IMR-90 (cell line): ENCODE measurements around the gene ACSM3. TPM values are rescaled to one million over a fixed set of nuclear protein-coding genes. Genes with fewer than 3 reads are reported as not detected.

Experiments
- ATAC-seq: fragments of 200-7000 bp; cut with Tn5 transposase; 2 replicates; pipeline ENCODE4 v1.9.1; 2020; ENCODE audit warnings: low read depth, mild to moderate bottlenecking, moderate library complexity
- BruUV-seq: library from RNA; stranded (reverse); fragments of 400-500 nt; replicated peaks from 2 replicates; lab custom pipeline; 2021; lab: Mats Ljungman, UMichigan
- CTCF ChIA-PET: fragments of 300-600 bp; formaldehyde crosslinking; extraction: SDS; loops from one replicate; lab custom pipeline; 2021; ENCODE audit warnings: antibody characterized with exemption; lab: Yijun Ruan, JAX
- POLR2A ChIA-PET: fragments of 300-600 bp; sonication (Branson Sonifier 250); formaldehyde crosslinking; loops from one replicate; lab custom pipeline; 2022; ENCODE audit warnings: antibody characterized with exemption; ENCODE audit not compliant: unreplicated experiment; lab: Charles Lee
- DNase-seq: peaks from one replicate; pipeline ENCODE4 v3.0.0; 2013
- H2AFZ ChIP-seq: replicated peaks from 2 replicates; pipeline ENCODE3; 2013; ENCODE audit warnings: low read length, mild to moderate bottlenecking; ENCODE audit not compliant: poor library complexity
- H2AK5ac ChIP-seq: 2 replicates; pipeline ENCODE4 v1.6.1; 2013; ENCODE audit warnings: low read depth, low read length, inconsistent platforms
- H2AK9ac ChIP-seq: replicated peaks from 2 replicates; pipeline ENCODE3; 2013; ENCODE audit warnings: mild to moderate bottlenecking, low read depth, low read length, moderate library complexity; ENCODE audit not compliant: poor library complexity
- H2BK120ac ChIP-seq: 2 replicates; pipeline ENCODE4 v1.6.1; 2013; ENCODE audit warnings: low read depth, low read length, inconsistent platforms
- H2BK15ac ChIP-seq: 3 replicates; pipeline ENCODE4 v1.6.1; 2013; ENCODE audit warnings: low read depth, low read length, inconsistent platforms
- H2BK20ac ChIP-seq: 2 replicates; pipeline ENCODE4 v1.6.1; 2013; ENCODE audit warnings: low read depth, mild to moderate bottlenecking, inconsistent platforms, low read length, moderate library complexity
- H2BK5ac ChIP-seq: 2 replicates; pipeline ENCODE4 v1.6.1; 2013; ENCODE audit warnings: mild to moderate bottlenecking, low read depth, low read length, inconsistent platforms; ENCODE audit not compliant: poor library complexity, severe bottlenecking
- H3K14ac ChIP-seq: replicated peaks from 2 replicates; pipeline ENCODE4 v1.6.1; 2013; ENCODE audit warnings: low read depth, low read length, inconsistent platforms
- H3K18ac ChIP-seq: 2 replicates; pipeline ENCODE4 v1.6.1; 2013; ENCODE audit warnings: low read depth, low read length, control low read depth
- H3K23ac ChIP-seq: 2 replicates; pipeline ENCODE4 v1.6.1; 2013; ENCODE audit warnings: low read depth, low read length, inconsistent platforms
- H3K27ac ChIP-seq: 2 replicates; pipeline ENCODE4 v1.5.1; 2013; ENCODE audit warnings: mild to moderate bottlenecking, control low read depth, low read length; ENCODE audit not compliant: insufficient read depth
- H3K27me3 ChIP-seq: 2 replicates; pipeline ENCODE4 v1.6.1; 2013; ENCODE audit warnings: low read length; ENCODE audit not compliant: control insufficient read depth, insufficient read depth
- H3K36me3 ChIP-seq: 2 replicates; pipeline ENCODE4 v1.6.1; 2013; ENCODE audit warnings: low read length, mixed read lengths; ENCODE audit not compliant: control insufficient read depth, insufficient read depth
- H3K4ac ChIP-seq: 2 replicates; pipeline ENCODE4 v1.6.1; 2013; ENCODE audit warnings: low read depth, low read length, inconsistent platforms
- H3K4me1 ChIP-seq: 2 replicates; pipeline ENCODE4 v1.6.1; 2013; ENCODE audit warnings: low read length, mixed read lengths; ENCODE audit not compliant: control insufficient read depth, insufficient read depth
- H3K4me2 ChIP-seq: 2 replicates; pipeline ENCODE4 v1.6.1; 2013; ENCODE audit warnings: low read depth, mild to moderate bottlenecking, control low read depth, low read length, moderate library complexity
- H3K4me3 ChIP-seq: 2 replicates; pipeline ENCODE4 v1.5.1; 2013; ENCODE audit warnings: low read depth, mild to moderate bottlenecking, control low read depth, low read length, moderate library complexity; ENCODE audit not compliant: insufficient read depth
- H3K56ac ChIP-seq: 2 replicates; pipeline ENCODE4 v1.6.1; 2013; ENCODE audit warnings: low read length, inconsistent platforms; ENCODE audit not compliant: insufficient read depth; ENCODE audit errors: extremely low read depth
- H3K79me1 ChIP-seq, 2 experiments: 2 replicates each; pipeline ENCODE4 v1.6.1; 2013; ENCODE audit warnings: low read length in 2 of 2, inconsistent platforms in 1 of 2, low read depth in 1 of 2
- H3K9ac ChIP-seq: 2 replicates; pipeline ENCODE4 v1.6.1; 2013; ENCODE audit warnings: low read depth, low read length, control low read depth
- H3K9me1 ChIP-seq: 2 replicates; pipeline ENCODE4 v1.6.1; 2013; ENCODE audit warnings: low read length, inconsistent platforms; ENCODE audit not compliant: insufficient read depth
- H3K9me3 ChIP-seq: 2 replicates; pipeline ENCODE4 v1.6.1; 2013; ENCODE audit warnings: low read length; ENCODE audit not compliant: control insufficient read depth, insufficient read depth
- H4K20me1 ChIP-seq: 2 replicates; pipeline ENCODE4 v1.6.1; 2013; ENCODE audit warnings: low read length, inconsistent platforms; ENCODE audit not compliant: insufficient read depth
- H4K5ac ChIP-seq: 2 replicates; pipeline ENCODE4 v1.6.1; 2013; ENCODE audit warnings: mild to moderate bottlenecking, low read depth, low read length, control low read depth
- H4K8ac ChIP-seq, 2 experiments: 2 replicates each; pipeline ENCODE4 v1.6.1; 2013; ENCODE audit warnings: low read depth in 2 of 2, low read length in 2 of 2, control low read depth in 1 of 2, inconsistent platforms in 1 of 2
- H4K91ac ChIP-seq: 2 replicates; pipeline ENCODE4 v1.6.1; 2013; ENCODE audit warnings: low read depth, low read length, inconsistent platforms; ENCODE audit not compliant: insufficient read depth
- BHLHE40 ChIP-seq: fragments of 150-350 bp; IDR thresholded peaks from 2 replicates; pipeline ENCODE4 v1.6.1; 2016; ENCODE audit warnings: mild to moderate bottlenecking, low read depth, low read length
- CEBPB ChIP-seq: IDR thresholded peaks from 2 replicates; pipeline ENCODE4 v1.6.1; 2012; ENCODE audit warnings: low read depth, low read length, improper control_type of control experiment
- CHD1 ChIP-seq: IDR thresholded peaks from 2 replicates; pipeline ENCODE4 v1.6.1; 2012; ENCODE audit warnings: low read depth, low read length, improper control_type of control experiment
- ELK1 ChIP-seq: fragments of 150-350 bp; IDR thresholded peaks from 2 replicates; pipeline ENCODE4 v1.6.1; 2016; ENCODE audit warnings: low read depth, mild to moderate bottlenecking, low read length, moderate library complexity, borderline replicate concordance
- FOS ChIP-seq: fragments of 150-350 bp; IDR thresholded peaks from 2 replicates; pipeline ENCODE4 v1.6.1; 2016; ENCODE audit warnings: low read depth, low read length
- MAFK ChIP-seq: IDR thresholded peaks from 2 replicates; pipeline ENCODE4 v1.6.1; 2012; ENCODE audit warnings: low read depth, low read length, improper control_type of control experiment
- MAZ ChIP-seq: IDR thresholded peaks from 2 replicates; pipeline ENCODE4 v1.6.1; 2012; ENCODE audit warnings: low read depth, mild to moderate bottlenecking, low read length, improper control_type of control experiment, moderate library complexity, borderline replicate concordance
- MXI1 ChIP-seq: IDR thresholded peaks from 2 replicates; pipeline ENCODE4 v1.6.1; 2012; ENCODE audit warnings: low read depth, mild to moderate bottlenecking, low read length, moderate library complexity, borderline replicate concordance
- NFE2L2 ChIP-seq: fragments of 150-350 bp; IDR thresholded peaks from 2 replicates; pipeline ENCODE4 v1.6.1; 2016; ENCODE audit warnings: low read depth, mild to moderate bottlenecking, low read length
- POLR2A ChIP-seq: IDR thresholded peaks from 2 replicates; pipeline ENCODE4 v1.6.1; 2012; ENCODE audit warnings: mild to moderate bottlenecking, low read depth, low read length
- RAD21 ChIP-seq: IDR thresholded peaks from 2 replicates; pipeline ENCODE4 v1.6.1; 2012; ENCODE audit warnings: low read length, improper control_type of control experiment
- RCOR1 ChIP-seq: IDR thresholded peaks from 2 replicates; pipeline ENCODE4 v1.6.1; 2012; ENCODE audit warnings: mild to moderate bottlenecking, low read length, improper control_type of control experiment; ENCODE audit not compliant: insufficient replicate concordance
- RFX5 ChIP-seq: IDR thresholded peaks from 2 replicates; pipeline ENCODE4 v1.8.0; 2012; ENCODE audit warnings: low read depth, mild to moderate bottlenecking, low read length, moderate library complexity
- SMC3 ChIP-seq: fragments of 150-350 bp; IDR thresholded peaks from 2 replicates; pipeline ENCODE4 v1.6.1; 2016; ENCODE audit warnings: low read depth, mild to moderate bottlenecking, antibody characterized with exemption, low read length, moderate library complexity
- WGBS, 2 experiments: methylation state at CpG; one replicate each; pipeline versions ENCODE4 v1.1.5 to v1.1.7; 2013; ENCODE audit warnings: missing lambda C conversion rate in 2 of 2; ENCODE audit not compliant: insufficient read length in 1 of 2; ENCODE audit errors: extremely low coverage in 2 of 2; 5-methylcytosine and 5-hydroxymethylcytosine counted together
- dilution Hi-C: fragments of 300-500 bp; cut with HindIII; formaldehyde crosslinking; loops from one replicate; pipeline ENCODE4 v1.14.3; 2018; ENCODE audit warnings: low sequenced_read_pairs; ENCODE audit not compliant: unreplicated experiment
- in situ Hi-C: fragments of 300-500 bp; cut with MboI; formaldehyde crosslinking; loops from 3 replicates; pipeline ENCODE4 v1.14.3; 2019; ENCODE audit warnings: low sequenced_read_pairs, inconsistent platforms, mixed read lengths
- intact Hi-C: fragments of 100-400 bp; cut with micrococcal nuclease; formaldehyde crosslinking; loops from 2 replicates; pipeline ENCODE4 v1.10.0; 2022
- polyA plus RNA-seq, 3 experiments: library from polyadenylated mRNA; depleted of rRNA; stranded (reverse); fragments of >200 nt; gene quantifications; 2 replicates each; pipeline ENCODE4 v1.2.3, GENCODE V29; 2012; ENCODE audit warnings: low replicate concordance in 1 of 3
- total RNA-seq: library from RNA; depleted of rRNA; stranded (reverse); fragments of >200 nt; gene quantifications from 2 replicates; pipeline ENCODE4 v1.2.3, GENCODE V29; 2012
- TF ChIP-seq, protein P1 (sequence below): conservative IDR thresholded peaks from 2 replicates; pipeline ENCODE4 v1.5.1; 2012; ENCODE audit warnings: mild to moderate bottlenecking, low read depth, low read length, improper control_type of control experiment
- TF ChIP-seq, protein P2 (sequence below): fragments of 150-350 bp; IDR thresholded peaks from 2 replicates; pipeline ENCODE4 v1.6.1; 2017; ENCODE audit warnings: mild to moderate bottlenecking, antibody characterized with exemption, low read length, low read depth

Gene ACSM3
- total and polyA plus RNA-seq, 2 of the 4 experiments (the other 2 are of a cell fraction) = 0.50 to 0.54 TPM

- no peaks in the 10 kb centered on the region for H3K79me1 ChIP-seq
- CTCF ChIA-PET = no interaction called here
- H3K9ac ChIP-seq = no peak overlapping the region
- H3K36me3 ChIP-seq = no peaks in the 10 kb centered on the region
- no peak overlapping the region for H3K4me2 ChIP-seq
- no peak overlapping the region for H3K18ac ChIP-seq
- ATAC-seq = no peak
- BruUV-seq = no TSS peak
- H3K4me3 ChIP-seq = no peak overlapping the region
- no peak for DNase-seq
- POLR2A ChIA-PET = no interaction called here
- H3K4ac ChIP-seq = no peak overlapping the region
- TF ChIP-seq MAFK = no peak
- TF ChIP-seq POLR2A = no peak
- TF ChIP-seq CHD1 = no peak
- no peak for TF ChIP-seq MAZ
- no peak for TF ChIP-seq RAD21
- TF ChIP-seq, protein P1, sequence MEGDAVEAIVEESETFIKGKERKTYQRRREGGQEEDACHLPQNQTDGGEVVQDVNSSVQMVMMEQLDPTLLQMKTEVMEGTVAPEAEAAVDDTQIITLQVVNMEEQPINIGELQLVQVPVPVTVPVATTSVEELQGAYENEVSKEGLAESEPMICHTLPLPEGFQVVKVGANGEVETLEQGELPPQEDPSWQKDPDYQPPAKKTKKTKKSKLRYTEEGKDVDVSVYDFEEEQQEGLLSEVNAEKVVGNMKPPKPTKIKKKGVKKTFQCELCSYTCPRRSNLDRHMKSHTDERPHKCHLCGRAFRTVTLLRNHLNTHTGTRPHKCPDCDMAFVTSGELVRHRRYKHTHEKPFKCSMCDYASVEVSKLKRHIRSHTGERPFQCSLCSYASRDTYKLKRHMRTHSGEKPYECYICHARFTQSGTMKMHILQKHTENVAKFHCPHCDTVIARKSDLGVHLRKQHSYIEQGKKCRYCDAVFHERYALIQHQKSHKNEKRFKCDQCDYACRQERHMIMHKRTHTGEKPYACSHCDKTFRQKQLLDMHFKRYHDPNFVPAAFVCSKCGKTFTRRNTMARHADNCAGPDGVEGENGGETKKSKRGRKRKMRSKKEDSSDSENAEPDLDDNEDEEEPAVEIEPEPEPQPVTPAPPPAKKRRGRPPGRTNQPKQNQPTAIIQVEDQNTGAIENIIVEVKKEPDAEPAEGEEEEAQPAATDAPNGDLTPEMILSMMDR = no peak
- no peak for TF ChIP-seq FOS
- no peak for TF ChIP-seq NFE2L2
- TF ChIP-seq MXI1 = no peak
- TF ChIP-seq RFX5 = no peak
- TF ChIP-seq RCOR1 = no peak
- TF ChIP-seq BHLHE40 = no peak
- no peak for TF ChIP-seq SMC3
- TF ChIP-seq ELK1 = no peak
- TF ChIP-seq CEBPB = no peak
- TF ChIP-seq, protein P2, sequence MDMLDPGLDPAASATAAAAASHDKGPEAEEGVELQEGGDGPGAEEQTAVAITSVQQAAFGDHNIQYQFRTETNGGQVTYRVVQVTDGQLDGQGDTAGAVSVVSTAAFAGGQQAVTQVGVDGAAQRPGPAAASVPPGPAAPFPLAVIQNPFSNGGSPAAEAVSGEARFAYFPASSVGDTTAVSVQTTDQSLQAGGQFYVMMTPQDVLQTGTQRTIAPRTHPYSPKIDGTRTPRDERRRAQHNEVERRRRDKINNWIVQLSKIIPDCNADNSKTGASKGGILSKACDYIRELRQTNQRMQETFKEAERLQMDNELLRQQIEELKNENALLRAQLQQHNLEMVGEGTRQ = no peak
- H2AFZ ChIP-seq = no peak overlapping the region
- no peak overlapping the region for H2BK20ac ChIP-seq
- H3K9me3 ChIP-seq = no peaks in the 10 kb centered on the region
- dilution Hi-C loops = no loop called here
- H3K9me1 ChIP-seq = no peaks in the 10 kb centered on the region
- no peak overlapping the region for H4K91ac ChIP-seq
- H2BK15ac ChIP-seq = no peak overlapping the region
- H3K4me1 ChIP-seq = no peaks in the 10 kb centered on the region
- H4K20me1 ChIP-seq = no peaks in the 10 kb centered on the region
- H3K14ac ChIP-seq = no peak overlapping the region
- intact Hi-C loops = no loop called here
- no peaks in the 10 kb centered on the region for H3K27me3 ChIP-seq
- no peak overlapping the region for H3K56ac ChIP-seq
- no peak overlapping the region for H2AK9ac ChIP-seq
- H4K5ac ChIP-seq = no peak overlapping the region
- in situ Hi-C loops = no loop called here
- no peak overlapping the region for H2AK5ac ChIP-seq
- WGBS, 2 experiments = no CpG with 5 or more reads among the region's 5 CpGs
- no peak overlapping the region for H2BK5ac ChIP-seq
- no peak overlapping the region for H4K8ac ChIP-seq
- H3K23ac ChIP-seq = no peak overlapping the region
- no peak overlapping the region for H3K27ac ChIP-seq
- no peak overlapping the region for H2BK120ac ChIP-seq
These were observed 2.5 kb downstream of the ACSM3 start for GRCh38 chr16:20766294-20766693.
